Measurements from ENCODE around the gene C4BPB.

Gene C4BPB

GRCh38 chr1:207076181-207076955 is 12.3 kb upstream of the C4BPB start:
- WGBS (ENCODE audit: insufficient coverage) = 100% methylated on average over 3 of the region's 5 CpGs
- ChIA-PET POLR2A (no interaction called here), CTCF (interaction anchor here (0.9 to 4.1 kb wide), 12 partner anchors 16 to 424 kb away, joined by 3 to 20 read pairs (median 5); partner anchors contain the start of gene YOD1)
- no peak for DNase-seq
- Histone ChIP-seq H3K27me3 (replicated peaks in 2 of 5; ENCODE audit: control insufficient read depth in 4 of 5, insufficient read depth in 5 of 5, low read length in 4 of 5) (no peaks in the 10 kb centered on the region), H3K36me3 (ENCODE audit: control insufficient read depth in 4 of 4, insufficient read depth in 4 of 4, low read length in 3 of 4) (no peaks in the 10 kb centered on the region), H3K4me1 (ENCODE audit: control extremely low read depth in 1 of 4, control insufficient read depth in 4 of 4, insufficient read depth in 4 of 4, low read length in 3 of 4) (peaks cover 8 to 18% (median 15%) of the 10 kb centered on the region in 4 experiments), H3K4me3 (ENCODE audit: control insufficient read depth in 1 of 7, extremely low read depth in 1 of 7, insufficient read depth in 4 of 7, low read depth in 2 of 7, low read length in 6 of 7) (no peak overlapping the region), H3K9me3 (ENCODE audit: control extremely low read depth in 1 of 5, control insufficient read depth in 4 of 5, insufficient read depth in 2 of 5, low read depth in 1 of 5, low read length in 4 of 5) (no peaks in the 10 kb centered on the region), H3K27ac (ENCODE audit: insufficient read depth in 1 of 2, low read depth in 1 of 2, low read length in 2 of 2, poor library complexity in 1 of 2, severe bottlenecking in 2 of 2) (no peak overlapping the region)

GRCh38 chr1:207077012-207077411 is 11.6 kb upstream of the C4BPB start:
- no peaks in the 10 kb centered on the region for H3K9me3 ChIP-seq (ENCODE audit: control extremely low read depth in 1 of 5, control insufficient read depth in 4 of 5, insufficient read depth in 2 of 5, low read depth in 1 of 5, low read length in 4 of 5)
- H3K4me3 ChIP-seq (ENCODE audit: control insufficient read depth in 1 of 7, extremely low read depth in 1 of 7, insufficient read depth in 4 of 7, low read depth in 2 of 7, low read length in 6 of 7) = no peak overlapping the region
- no peaks in the 10 kb centered on the region for H3K36me3 ChIP-seq (ENCODE audit: control insufficient read depth in 4 of 4, insufficient read depth in 4 of 4, low read length in 3 of 4)
- no peak overlapping the region for H3K27ac ChIP-seq (ENCODE audit: insufficient read depth in 1 of 2, low read depth in 1 of 2, low read length in 2 of 2, poor library complexity in 1 of 2, severe bottlenecking in 2 of 2)
- H3K4me1 ChIP-seq (ENCODE audit: control extremely low read depth in 1 of 4, control insufficient read depth in 4 of 4, insufficient read depth in 4 of 4, low read length in 3 of 4) = peaks cover 2 to 11% (median 9%) of the 10 kb centered on the region in 4 experiments
- CTCF ChIA-PET = interaction anchor here (0.9 to 4.1 kb wide), 9 partner anchors 17 to 423 kb away, joined by 3 to 20 read pairs (median 5); partner anchors contain the start of gene YOD1
- DNase-seq = no peak
- H3K27me3 ChIP-seq (replicated peaks in 2 of 5; ENCODE audit: control insufficient read depth in 4 of 5, insufficient read depth in 5 of 5, low read length in 4 of 5) = no peaks in the 10 kb centered on the region
- POLR2A ChIA-PET = no interaction called here
- no CpG with 5 or more reads among the region's 1 CpG for WGBS (ENCODE audit: insufficient coverage)

DNA sequence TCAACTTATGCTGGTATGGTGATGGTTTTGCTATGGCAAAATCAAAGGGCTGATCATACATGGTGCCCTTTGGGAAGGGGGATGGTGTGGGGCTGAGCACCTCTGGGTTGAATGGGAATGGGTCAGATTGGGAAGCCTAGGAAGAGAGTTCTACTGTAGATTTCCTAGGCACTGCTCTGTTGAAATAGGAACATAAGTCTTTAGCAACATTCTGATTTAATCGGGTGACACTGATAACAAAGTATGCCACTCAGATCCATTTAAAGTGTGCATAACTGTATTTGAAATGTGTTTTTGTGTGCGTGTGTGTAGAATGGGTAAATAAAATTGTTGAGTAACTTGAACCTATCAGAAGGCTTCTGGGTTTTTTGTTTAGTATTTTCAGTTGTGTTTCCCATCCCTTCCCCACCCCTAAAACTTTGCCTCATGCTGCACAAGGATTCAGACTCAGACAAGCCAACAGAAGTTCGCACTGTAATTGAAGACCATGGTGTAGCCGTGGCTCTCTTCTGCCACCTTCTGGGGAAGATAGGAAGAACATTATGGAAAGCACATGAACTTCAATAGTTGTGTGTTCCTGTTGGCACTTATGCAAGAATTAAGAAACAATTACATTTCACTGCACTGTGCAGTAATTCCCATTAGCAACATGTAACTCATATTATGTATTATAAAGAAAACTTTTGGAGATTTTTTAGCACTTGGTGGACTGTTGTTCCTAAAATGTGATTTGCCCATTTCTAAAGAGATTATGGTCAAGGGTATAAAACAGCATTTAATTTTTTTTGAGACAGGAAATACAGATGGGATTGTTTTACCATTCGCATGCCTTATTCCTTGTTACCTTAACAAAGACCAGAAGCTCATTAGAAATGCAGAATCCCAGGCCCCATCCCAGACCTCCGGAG is 10.9 kb upstream of the C4BPB start:
- ChIA-PET CTCF (interaction anchor here (0.8 to 4.1 kb wide), 14 partner anchors 18 to 422 kb away, joined by 3 to 22 read pairs (median 6); partner anchors contain the start of gene YOD1), POLR2A (interaction anchor here (0.6 kb wide), 1 partner anchor 23 kb away, joined by 3 read pairs; no protein-coding TSS in a partner anchor)
- Histone ChIP-seq H3K4me1 (ENCODE audit: control extremely low read depth in 1 of 4, control insufficient read depth in 4 of 4, insufficient read depth in 4 of 4, low read length in 3 of 4) (peaks cover under 1 to 4% (median 2%) of the 10 kb centered on the region in 4 experiments), H3K4me3 (ENCODE audit: control insufficient read depth in 1 of 7, extremely low read depth in 1 of 7, insufficient read depth in 4 of 7, low read depth in 2 of 7, low read length in 6 of 7) (no peak overlapping the region), H3K27ac (ENCODE audit: insufficient read depth in 1 of 2, low read depth in 1 of 2, low read length in 2 of 2, poor library complexity in 1 of 2, severe bottlenecking in 2 of 2) (no peak overlapping the region), H3K9me3 (ENCODE audit: control extremely low read depth in 1 of 5, control insufficient read depth in 4 of 5, insufficient read depth in 2 of 5, low read depth in 1 of 5, low read length in 4 of 5) (no peaks in the 10 kb centered on the region), H3K27me3 (replicated peaks in 2 of 5; ENCODE audit: control insufficient read depth in 4 of 5, insufficient read depth in 5 of 5, low read length in 4 of 5) (no peaks in the 10 kb centered on the region), H3K36me3 (ENCODE audit: control insufficient read depth in 4 of 4, insufficient read depth in 4 of 4, low read length in 3 of 4) (no peaks in the 10 kb centered on the region)
- peak; percentile 77 to 90 (median 83) for DNase-seq
- WGBS (ENCODE audit: insufficient coverage) = 36% methylated on average over 2 of the region's 6 CpGs

- ChIA-PET POLR2A (interaction anchor here (0.6 to 0.7 kb wide), 2 partner anchors 24 to 326 kb away, joined by 3 read pairs; no protein-coding TSS in a partner anchor), CTCF (interaction anchor here (0.7 to 2.6 kb wide), 12 partner anchors 10 to 421 kb away, joined by 3 to 22 read pairs (median 4); partner anchors contain the start of genes PFKFB2 and YOD1)
- no peaks in the 10 kb centered on the region for H3K27me3 ChIP-seq (replicated peaks in 2 of 5; ENCODE audit: control insufficient read depth in 4 of 5, insufficient read depth in 5 of 5, low read length in 4 of 5)
These were observed 10.0 kb upstream of the C4BPB start for GRCh38 chr1:207078578-207079132.

GRCh38 chr1:207079706-207080241 is 8.9 kb upstream of the C4BPB start:
- H3K36me3 ChIP-seq (ENCODE audit: control insufficient read depth in 4 of 4, insufficient read depth in 4 of 4, low read length in 3 of 4) = no peaks in the 10 kb centered on the region
- H3K27me3 ChIP-seq (replicated peaks in 2 of 5; ENCODE audit: control insufficient read depth in 4 of 5, insufficient read depth in 5 of 5, low read length in 4 of 5) = no peaks in the 10 kb centered on the region
- 73% methylated on average over 3 of the region's 6 CpGs for WGBS (ENCODE audit: insufficient coverage)
- no peaks in the 10 kb centered on the region for H3K9me3 ChIP-seq (ENCODE audit: control extremely low read depth in 1 of 5, control insufficient read depth in 4 of 5, insufficient read depth in 2 of 5, low read depth in 1 of 5, low read length in 4 of 5)
- H3K4me1 ChIP-seq (ENCODE audit: control extremely low read depth in 1 of 4, control insufficient read depth in 4 of 4, insufficient read depth in 4 of 4, low read length in 3 of 4) = peaks cover 0 to 6% (median 1%) of the 10 kb centered on the region in 4 experiments
- POLR2A ChIA-PET = no interaction called here
- DNase-seq = no peak
- H3K4me3 ChIP-seq (ENCODE audit: control insufficient read depth in 1 of 7, extremely low read depth in 1 of 7, insufficient read depth in 4 of 7, low read depth in 2 of 7, low read length in 6 of 7) = no peak overlapping the region
- no peak overlapping the region for H3K27ac ChIP-seq (ENCODE audit: insufficient read depth in 1 of 2, low read depth in 1 of 2, low read length in 2 of 2, poor library complexity in 1 of 2, severe bottlenecking in 2 of 2)
- CTCF ChIA-PET = interaction anchor here (0.8 to 2.6 kb wide), 15 partner anchors 19 to 419 kb away, joined by 3 to 22 read pairs (median 4); no protein-coding TSS in a partner anchor

More at GRCh38 chr1:207078578-207079132, 10.0 kb upstream of the C4BPB start:
- Histone ChIP-seq H3K9me3 (ENCODE audit: control extremely low read depth in 1 of 5, control insufficient read depth in 4 of 5, insufficient read depth in 2 of 5, low read depth in 1 of 5, low read length in 4 of 5) (no peaks in the 10 kb centered on the region), H3K4me3 (ENCODE audit: control insufficient read depth in 1 of 7, extremely low read depth in 1 of 7, insufficient read depth in 4 of 7, low read depth in 2 of 7, low read length in 6 of 7) (no peak overlapping the region), H3K36me3 (ENCODE audit: control insufficient read depth in 4 of 4, insufficient read depth in 4 of 4, low read length in 3 of 4) (no peaks in the 10 kb centered on the region), H3K27ac (ENCODE audit: insufficient read depth in 1 of 2, low read depth in 1 of 2, low read length in 2 of 2, poor library complexity in 1 of 2, severe bottlenecking in 2 of 2) (no peak overlapping the region), H3K4me1 (ENCODE audit: control extremely low read depth in 1 of 4, control insufficient read depth in 4 of 4, insufficient read depth in 4 of 4, low read length in 3 of 4) (peaks cover 0 to 2% (median 0%) of the 10 kb centered on the region in 4 experiments)
- no peak for DNase-seq
- WGBS (ENCODE audit: insufficient coverage) = 86% methylated on average over 5 of the region's 11 CpGs

GRCh38 chr1:207081088-207081487 is 7.6 kb upstream of the C4BPB start:
- Histone ChIP-seq H3K9me3 (ENCODE audit: control extremely low read depth in 1 of 5, control insufficient read depth in 4 of 5, insufficient read depth in 2 of 5, low read depth in 1 of 5, low read length in 4 of 5) (no peaks in the 10 kb centered on the region), H3K4me1 (ENCODE audit: control extremely low read depth in 1 of 4, control insufficient read depth in 4 of 4, insufficient read depth in 4 of 4, low read length in 3 of 4) (peaks cover 2 to 14% (median 3%) of the 10 kb centered on the region in 4 experiments), H3K27ac (ENCODE audit: insufficient read depth in 1 of 2, low read depth in 1 of 2, low read length in 2 of 2, poor library complexity in 1 of 2, severe bottlenecking in 2 of 2) (no peak overlapping the region), H3K36me3 (ENCODE audit: control insufficient read depth in 4 of 4, insufficient read depth in 4 of 4, low read length in 3 of 4) (no peaks in the 10 kb centered on the region), H3K4me3 (ENCODE audit: control insufficient read depth in 1 of 7, extremely low read depth in 1 of 7, insufficient read depth in 4 of 7, low read depth in 2 of 7, low read length in 6 of 7) (no peak overlapping the region), H3K27me3 (replicated peaks in 2 of 5; ENCODE audit: control insufficient read depth in 4 of 5, insufficient read depth in 5 of 5, low read length in 4 of 5) (no peaks in the 10 kb centered on the region)
- no peak for DNase-seq
- ChIA-PET CTCF (interaction anchor here (0.7 to 2.1 kb wide), 5 partner anchors 10 to 412 kb away, joined by 3 to 6 read pairs (median 4); no protein-coding TSS in a partner anchor), POLR2A (no interaction called here)
- no CpG with 5 or more reads among the region's 2 CpGs for WGBS (ENCODE audit: insufficient coverage)

Data from common myeloid progenitor, CD34-positive (primary cell).